GM12892 (cell line): ENCODE results near the gene DLG2.

Source experiments
- POLR2A ChIP-seq: IDR thresholded peaks from 2 replicates; pipeline ENCODE4 v1.6.1; 2011; ENCODE audit warnings: low read depth, low read length, control low read depth
- POLR2AphosphoS5 ChIP-seq: IDR thresholded peaks from 2 replicates; pipeline ENCODE4 v1.6.1; 2011; ENCODE audit warnings: low read depth, low read length, control low read depth
- TAF1 ChIP-seq: IDR thresholded peaks from 2 replicates; pipeline ENCODE4 v1.6.1; 2011; ENCODE audit warnings: low read depth, mild to moderate bottlenecking, control low read depth, low read length, borderline replicate concordance

- TF ChIP-seq POLR2A (no peak), POLR2AphosphoS5 (no peak), TAF1 (no peak)
Observed at GRCh38 chr11:83836883-83837654, 1790.1 kb downstream of the DLG2 start.
